ENCODE measurements around the gene TNN. TPM values are rescaled to one million over a fixed set of nuclear protein-coding genes. Genes with fewer than 3 reads are reported as not detected.

TNN gene
- total RNA-seq, 1 experiment from 2014 or later = not detected

DNA sequence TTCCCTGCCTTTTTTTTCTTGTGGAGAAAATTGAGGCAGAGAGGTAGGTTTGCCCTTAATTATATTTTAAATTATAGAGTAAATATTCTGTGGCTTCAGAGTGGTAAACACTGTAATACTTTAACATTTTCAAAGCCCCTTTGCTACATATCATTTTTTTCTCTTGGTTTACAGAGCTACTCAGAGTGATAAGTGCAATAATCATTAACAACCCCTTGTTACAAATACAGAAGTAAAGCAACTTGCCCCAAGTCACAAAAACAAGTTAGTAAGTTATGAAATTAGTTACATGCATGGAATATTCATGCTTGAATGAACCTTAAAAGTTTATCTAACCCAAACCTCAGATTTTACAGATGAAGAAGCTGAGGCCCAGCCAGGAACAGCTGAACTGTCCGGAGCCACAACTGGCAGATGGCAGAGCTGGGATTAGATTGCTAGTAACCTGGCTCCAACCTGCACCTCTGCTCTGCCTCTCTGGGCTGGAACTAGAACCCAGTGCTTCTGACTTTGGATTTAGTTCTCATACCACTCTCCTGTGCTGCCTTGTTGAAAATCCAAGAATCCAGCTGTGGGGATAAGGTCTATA, 48.7 kb downstream of the TNN start:
- no peak for DNase-seq (ENCODE audit: low read depth)

DNA sequence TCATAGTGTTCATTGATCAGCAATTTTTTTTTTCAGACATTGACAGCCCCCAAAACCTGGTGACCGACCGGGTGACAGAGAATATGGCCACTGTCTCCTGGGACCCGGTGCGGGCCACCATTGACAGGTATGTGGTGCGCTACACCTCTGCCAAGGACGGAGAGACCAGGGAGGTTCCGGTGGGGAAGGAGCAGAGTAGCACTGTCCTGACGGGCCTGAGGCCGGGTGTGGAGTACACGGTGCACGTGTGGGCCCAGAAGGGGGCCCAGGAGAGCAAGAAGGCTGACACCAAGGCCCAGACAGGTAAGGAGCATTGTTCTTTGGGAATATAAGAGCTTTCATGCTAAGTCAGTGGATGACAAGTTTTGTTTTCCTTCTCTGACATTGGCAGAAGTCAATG, 49.3 kb downstream of the TNN start:
- DNase-seq (ENCODE audit: low read depth) = no peak

DNA sequence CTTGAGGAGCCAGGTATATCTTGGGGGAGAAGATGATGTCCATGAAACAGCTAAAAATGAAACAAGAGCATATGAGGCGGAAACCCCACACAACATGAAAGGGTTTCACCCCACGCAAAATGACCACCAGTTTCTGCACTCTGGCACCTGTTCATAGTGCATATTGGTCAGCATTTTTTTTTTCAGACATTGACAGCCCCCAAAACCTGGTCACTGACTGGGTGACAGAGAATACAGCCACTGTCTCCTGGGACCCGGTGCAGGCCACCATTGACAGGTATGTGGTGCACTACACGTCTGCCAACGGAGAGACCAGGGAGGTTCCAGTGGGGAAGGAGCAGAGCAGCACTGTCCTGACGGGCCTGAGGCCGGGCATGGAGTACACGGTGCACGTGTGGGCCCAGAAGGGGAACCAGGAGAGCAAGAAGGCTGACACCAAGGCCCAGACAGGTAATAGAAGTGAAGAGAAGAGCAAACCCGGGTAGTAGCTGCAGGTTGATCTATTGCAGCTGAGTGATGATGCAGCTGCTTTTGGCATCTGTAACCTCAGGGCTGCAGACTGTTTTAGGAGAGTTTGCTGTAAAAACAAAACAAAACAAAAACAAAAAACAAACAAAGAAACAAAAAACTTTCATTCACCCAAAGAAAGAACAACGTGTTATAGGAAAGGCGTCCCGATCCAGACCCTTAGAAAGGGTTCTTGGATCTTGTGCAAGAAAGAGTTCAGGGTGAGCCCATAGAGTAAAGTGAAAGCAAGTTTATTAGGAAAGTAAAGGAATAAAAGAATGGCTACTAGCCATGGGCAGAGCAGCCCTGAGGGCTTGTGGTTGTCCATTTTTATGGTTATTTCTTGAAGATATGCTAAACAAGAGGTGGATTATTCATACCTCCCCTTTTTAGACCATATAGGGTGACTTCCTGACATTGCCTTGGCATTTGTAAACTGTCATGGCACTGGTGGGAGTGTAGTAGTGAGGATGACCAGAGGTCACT, 51.0 kb downstream of the TNN start:
- DNase-seq (ENCODE audit: low read depth) = no peak

DNA sequence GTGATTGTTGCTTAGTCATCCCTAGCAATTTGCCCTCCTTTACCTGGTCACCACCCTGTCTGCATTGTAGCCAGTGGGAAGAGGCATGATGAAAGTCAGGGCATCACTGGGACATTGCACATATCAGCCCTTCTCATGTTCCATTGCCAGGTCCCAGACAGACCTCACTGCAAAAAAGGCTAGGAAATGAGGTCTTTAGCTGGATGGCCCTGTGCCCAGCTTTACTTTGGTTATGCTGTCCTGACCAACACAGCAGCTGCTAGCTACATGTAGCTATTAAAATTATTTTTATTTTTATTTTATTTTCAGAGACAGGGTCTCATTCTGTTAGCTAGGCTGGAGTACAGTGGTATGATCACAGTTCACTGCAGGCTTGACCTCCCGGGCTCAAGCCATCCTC, 52.9 kb downstream of the TNN start:
- no peak for DNase-seq (ENCODE audit: low read depth)

DNA sequence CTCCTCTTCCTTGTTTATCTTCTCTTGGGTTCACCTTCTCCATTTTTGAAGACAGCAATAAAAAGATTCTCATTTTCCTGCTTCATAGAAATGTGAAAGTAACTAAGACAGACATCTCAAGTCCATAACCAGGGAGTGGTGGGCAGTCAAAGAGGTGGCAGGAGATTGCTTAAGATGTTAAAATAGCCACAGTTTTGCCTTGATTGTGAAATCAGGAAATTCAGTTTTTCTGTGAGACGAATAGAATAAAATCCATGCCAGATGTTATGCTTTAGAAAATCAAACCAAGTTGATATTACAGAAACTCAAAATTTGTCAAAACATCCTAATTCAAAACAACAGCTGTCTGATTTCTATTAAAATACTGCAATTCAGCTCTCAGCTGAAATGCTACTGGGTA, 57.2 kb downstream of the TNN start:
- DNase-seq (ENCODE audit: low read depth) = no peak

DNA sequence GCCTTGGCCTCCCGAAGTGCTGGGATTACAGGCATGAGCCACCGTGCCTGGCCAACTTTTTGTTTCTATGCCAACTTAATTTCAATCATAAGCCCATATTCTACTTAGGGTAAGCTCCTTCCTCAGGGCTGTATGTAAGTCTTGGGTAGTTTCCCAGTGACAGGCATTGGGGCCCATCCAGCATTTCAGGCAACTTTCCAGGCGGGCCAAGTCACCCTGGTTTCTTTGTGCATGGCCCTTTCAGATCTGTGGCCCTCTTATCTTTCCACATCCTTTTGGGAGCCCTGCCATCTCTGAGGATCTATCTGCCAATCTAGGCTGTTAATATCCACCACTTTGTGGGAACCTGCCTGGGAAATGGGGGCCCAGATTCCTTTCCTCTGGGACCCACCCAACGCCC, 58.7 kb downstream of the TNN start:
- DNase-seq (ENCODE audit: low read depth) = peak; percentile 48

DNA sequence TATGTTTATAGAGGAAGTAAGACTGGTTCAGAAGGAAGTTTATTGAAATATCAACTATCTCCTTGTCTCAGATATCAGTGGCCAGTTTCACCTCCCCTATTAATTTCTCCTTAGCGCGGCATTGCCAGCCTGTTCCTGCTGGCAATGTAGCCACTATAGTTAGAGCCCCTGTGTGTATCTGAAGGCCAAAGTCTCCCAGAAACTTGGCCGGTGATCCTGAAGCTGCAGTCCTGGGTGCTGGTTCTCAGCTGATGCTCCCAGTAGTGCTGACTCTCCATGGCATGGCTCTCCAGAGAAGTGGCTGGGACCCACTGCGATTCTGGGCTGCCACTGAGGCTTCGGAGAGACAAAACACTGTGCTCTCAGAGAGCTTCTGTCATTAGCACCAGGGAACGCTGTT, 59.9 kb downstream of the TNN start:
- no peak for DNase-seq (ENCODE audit: low read depth)

DNA sequence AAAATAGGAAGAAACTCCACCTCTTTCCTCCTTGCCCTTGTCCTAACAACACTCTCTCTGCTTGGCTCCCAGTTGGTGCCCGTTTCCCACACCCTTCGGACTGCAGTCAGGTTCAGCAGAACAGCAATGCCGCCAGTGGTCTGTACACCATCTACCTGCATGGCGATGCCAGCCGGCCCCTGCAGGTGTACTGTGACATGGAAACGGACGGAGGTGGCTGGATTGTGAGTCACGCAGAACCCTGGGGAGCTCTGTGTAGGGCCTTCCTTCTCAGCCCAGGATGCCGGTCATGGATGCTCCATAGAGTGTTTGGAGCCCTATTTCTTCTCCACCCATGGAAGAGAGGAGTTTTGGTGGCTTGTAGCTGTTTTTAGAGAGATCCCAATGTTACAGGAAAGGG, 60.9 kb downstream of the TNN start:
- DNase-seq (ENCODE audit: low read depth) = no peak

DNA sequence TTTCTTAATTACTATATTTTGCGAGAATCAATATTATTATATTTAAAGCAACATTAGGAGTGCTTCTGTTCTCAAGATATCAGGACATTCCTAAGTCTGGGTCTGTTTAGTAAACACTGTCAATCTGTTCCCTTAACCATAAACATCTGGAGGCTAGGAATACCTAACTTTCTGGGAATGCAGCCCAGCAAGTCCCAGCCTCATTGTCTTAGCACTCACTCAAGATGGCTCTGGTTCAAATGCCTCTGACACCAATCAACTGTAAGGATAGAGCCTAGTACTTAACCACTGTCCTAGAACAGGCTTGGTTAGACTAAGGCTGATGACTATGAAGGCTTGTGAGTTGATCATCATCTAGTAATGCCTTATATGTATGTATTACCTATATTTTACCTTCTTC, 61.5 kb downstream of the TNN start:
- DNase-seq (ENCODE audit: low read depth) = peak; percentile 49

DNA sequence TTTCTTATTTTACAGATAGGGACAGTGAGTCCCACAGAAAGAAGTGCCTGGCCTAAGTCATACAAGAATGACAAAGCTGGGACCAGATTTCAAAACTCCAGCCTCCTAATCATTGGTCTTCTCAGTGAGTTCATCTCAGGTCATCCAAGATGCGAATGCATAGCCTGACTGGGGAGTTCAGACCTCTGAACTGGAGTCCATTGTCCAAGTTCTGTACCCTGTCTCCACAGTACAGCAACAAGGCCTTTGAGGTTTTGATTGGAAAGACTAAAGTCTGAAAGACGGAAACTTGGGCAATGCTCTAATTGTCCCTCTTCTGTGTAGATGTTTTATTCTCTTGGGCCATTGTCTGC, 62.0 kb downstream of the TNN start:
- no peak for DNase-seq (ENCODE audit: low read depth)

DNA sequence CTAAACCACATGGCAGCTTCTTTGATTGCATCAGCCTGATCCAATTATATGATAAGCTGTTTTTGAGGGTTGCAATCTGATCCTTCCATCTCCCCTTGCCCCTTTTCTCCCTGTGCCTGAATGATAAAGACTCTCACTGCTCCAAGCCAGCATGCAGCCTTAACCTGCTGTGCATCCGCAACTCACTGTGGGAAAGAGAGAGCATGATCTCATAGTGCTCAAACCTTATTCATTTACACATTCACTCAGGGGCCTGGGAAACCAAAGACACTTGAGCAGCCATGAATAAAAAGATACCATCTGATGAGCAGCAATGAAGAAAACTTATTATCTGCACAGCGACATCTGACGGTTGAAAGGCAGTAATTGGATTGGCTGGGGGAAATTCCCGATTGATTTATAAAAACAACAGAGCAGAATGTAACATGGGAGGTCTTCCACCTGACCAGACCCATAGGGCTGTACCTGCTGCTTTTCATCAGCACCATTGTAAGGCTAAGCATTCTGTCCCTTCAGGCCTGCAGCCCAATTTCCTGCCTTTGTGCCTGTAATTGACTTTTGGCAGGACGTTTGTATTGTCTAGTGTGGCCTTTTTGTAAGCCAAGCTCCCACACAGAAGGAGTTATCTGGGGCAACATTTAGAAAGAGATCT, 62.5 kb downstream of the TNN start:
- no peak for DNase-seq (ENCODE audit: low read depth)

DNA sequence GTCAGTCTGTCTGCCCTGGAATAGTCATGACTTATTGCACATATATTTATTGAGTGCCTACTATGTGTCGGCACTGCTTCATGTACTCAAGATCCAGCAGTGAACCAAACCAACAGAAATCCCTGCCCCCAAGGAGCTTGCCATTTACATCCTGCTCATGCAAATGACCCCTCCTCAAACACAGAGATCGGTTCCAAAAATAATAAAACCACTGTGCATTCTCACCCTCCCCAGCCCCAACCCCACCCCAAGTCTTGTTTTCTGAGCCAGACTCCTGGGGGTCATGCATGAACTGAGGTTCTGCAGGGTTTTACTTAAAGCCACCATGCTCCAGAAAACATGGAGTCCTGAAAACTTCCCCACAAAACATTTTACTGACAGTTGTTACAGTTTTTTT, 63.0 kb downstream of the TNN start:
- DNase-seq (ENCODE audit: low read depth) = no peak

DNA sequence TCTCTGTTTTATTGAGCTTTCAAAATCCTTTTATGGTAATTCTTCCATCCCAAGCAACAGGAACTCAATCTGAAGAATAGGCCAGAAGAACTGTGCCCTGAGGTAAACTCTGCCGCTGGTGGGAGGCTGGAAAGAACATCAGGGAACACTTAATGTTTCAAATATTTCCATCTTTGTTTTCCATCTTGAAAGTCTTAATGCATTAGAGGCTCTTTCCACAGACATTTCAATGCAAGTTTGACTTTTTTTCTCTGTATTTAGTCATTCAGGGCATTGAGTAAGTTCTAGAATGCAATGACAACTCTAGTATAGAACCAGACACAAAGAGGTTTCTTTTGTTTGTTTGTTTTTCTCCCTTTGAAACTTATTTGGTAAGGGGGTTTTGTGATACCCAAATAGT, 63.5 kb downstream of the TNN start:
- no peak for DNase-seq (ENCODE audit: low read depth)

DNA sequence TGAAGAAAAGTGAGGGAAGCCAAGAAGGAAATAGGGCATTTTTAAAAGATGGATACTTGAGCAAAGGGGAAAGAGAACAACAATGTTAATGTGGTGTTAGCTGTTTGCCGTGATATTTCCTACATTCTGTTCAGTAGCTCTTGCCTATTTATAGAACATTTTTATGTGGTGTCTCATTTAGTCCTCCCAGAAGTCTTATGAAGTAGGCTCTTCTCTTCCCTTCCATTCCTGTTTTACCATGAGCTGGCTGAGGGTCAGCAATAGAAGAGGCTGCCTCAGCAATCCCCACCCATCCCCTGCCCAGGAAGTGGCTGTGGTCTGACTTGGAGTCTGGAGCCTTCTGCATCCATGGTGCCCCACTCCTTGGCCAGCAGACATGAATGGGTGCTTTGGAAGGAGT, 64.8 kb downstream of the TNN start:
- DNase-seq (ENCODE audit: low read depth) = peak; percentile 57

DNA sequence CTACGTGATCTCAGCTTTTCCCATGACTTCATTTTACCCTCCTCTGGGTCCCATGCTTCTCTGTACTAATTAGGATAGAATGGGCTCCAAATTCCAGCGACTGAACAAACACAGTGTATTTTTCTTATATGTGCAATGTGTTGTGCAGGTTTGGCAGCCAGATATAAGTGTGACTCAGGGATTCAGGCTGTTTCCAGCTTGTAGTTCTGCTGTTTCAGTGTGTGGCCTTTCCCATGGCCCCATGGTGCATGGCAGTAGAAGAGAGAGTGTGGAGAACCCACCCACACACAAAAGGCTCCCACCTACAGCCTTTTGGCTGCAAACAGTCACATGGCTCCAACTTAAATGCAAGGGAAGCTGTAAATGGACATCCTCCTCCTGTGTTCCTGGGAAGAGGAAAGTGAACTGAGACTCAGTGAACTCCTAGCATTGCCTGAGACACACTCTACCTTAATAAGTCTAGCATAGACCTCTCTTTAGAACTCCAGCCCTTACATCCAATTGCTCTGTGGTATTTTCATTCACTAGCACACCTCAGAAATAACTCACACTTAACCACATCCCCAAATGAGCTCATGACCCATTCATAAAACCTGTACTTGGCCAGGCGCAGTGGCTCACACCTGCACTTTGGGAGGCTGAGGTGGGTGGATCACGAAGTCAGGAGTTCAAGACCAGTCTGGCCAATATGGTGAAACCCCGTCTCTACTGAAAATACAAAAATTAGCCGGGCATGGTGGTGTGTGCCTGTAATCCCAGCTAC, 66.2 kb downstream of the TNN start:
- no peak for DNase-seq (ENCODE audit: low read depth)

DNA sequence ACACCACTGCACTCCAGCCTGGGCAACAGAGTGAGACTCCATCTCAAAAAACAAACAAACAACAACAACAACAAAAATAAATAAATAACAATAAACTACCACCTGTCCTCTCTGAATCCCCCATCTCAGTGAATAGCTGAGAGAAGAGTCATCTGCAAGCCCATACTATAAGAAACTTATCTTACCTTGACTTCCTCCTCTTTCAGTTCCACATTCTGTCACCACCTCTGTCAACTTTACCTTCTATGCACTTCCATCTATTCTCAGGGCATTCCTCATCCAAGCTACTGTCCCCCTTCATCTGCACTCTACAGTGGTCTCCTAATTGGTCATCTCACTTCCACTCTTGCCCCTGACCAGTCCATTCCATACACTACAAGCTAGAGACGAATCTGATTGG, 66.9 kb downstream of the TNN start:
- no peak for DNase-seq (ENCODE audit: low read depth)

DNA sequence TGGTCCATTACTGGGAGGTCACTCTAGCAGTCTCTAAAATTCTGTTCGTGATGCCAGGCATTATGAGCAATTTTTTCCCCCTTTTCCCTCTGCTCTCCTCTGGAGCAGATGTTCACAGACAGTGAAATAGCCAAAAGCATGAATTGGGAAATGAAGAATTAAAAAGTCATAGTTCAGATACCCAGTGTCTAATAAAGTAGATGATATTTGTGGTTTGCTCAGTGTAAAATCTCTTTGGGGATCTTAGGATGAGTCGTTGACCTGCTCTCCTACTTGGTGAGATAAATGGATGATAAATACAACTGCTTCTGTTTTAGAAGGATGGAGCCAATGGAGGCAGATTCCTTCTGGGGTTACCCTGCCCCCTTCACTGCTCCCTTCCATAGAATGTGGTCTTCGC, 68.6 kb downstream of the TNN start:
- DNase-seq (ENCODE audit: low read depth) = no peak

DNA sequence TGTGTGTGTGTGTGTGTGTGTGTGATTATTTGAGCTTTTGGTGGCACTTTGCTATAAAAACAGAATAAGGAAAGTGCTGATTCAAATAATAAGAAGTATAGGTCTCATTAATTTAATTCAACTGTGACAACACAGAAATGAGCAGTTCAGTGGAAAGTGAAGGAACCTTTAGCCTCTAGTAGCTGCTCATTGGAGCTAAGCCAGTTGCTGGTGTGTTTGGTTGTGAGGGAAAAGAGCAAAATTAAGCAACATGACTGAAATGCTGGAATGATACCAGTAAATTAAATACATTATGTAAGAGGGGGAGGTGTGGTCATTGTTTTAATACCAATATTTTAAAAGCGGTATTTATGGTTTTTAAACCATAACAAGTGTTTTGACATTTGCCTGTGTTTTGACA, 69.7 kb downstream of the TNN start:
- no peak for DNase-seq (ENCODE audit: low read depth)

DNA sequence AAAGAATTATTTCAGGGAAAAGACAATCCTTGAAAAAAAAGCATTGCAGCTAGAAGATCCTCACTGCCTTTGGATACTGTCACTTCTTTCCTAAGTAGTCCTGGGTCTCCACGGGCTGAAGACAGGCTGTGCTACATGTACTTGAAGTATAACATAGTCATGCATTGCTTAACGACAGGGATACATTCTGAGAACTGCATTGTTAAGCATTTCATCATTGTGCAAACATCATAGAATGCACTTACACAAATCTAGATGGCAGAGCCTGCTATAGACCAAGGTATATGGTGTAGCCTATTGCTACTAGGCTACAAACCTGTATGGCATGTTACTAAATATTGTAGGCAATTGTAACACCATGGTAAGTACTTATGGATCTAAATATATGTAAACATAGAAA, 70.9 kb downstream of the TNN start:
- no peak for DNase-seq (ENCODE audit: low read depth)

DNA sequence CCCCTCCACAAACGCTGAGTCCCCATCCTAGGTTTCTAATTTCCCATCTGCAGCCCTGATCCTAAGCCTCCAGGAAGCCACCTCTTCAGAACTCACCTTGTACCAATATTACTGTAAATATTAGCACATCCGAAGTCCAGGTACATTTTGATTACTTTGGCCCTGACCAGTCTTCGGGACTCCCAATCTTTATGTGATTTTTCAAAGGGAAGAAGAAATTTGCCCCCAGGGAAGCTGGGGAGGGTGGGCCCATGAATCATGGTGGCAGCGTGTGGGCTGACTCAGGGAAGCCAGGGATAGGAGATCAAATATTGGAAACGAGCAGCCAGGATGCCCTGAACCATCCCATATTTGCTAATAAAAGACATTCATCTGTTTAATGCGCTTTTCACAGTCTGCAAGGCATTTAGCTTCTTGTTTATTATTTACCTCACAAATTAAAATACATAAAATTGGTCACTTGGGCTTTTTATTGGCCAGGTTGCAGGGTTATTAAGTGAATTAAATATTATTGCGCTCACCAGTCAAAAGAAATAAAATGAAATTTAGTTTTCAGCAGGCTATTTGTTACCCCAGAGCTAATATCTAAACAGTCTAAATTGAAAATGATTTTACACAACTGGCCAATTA, 78.4 kb downstream of the TNN start:
- peak; percentile 47 for DNase-seq (ENCODE audit: low read depth)

DNA sequence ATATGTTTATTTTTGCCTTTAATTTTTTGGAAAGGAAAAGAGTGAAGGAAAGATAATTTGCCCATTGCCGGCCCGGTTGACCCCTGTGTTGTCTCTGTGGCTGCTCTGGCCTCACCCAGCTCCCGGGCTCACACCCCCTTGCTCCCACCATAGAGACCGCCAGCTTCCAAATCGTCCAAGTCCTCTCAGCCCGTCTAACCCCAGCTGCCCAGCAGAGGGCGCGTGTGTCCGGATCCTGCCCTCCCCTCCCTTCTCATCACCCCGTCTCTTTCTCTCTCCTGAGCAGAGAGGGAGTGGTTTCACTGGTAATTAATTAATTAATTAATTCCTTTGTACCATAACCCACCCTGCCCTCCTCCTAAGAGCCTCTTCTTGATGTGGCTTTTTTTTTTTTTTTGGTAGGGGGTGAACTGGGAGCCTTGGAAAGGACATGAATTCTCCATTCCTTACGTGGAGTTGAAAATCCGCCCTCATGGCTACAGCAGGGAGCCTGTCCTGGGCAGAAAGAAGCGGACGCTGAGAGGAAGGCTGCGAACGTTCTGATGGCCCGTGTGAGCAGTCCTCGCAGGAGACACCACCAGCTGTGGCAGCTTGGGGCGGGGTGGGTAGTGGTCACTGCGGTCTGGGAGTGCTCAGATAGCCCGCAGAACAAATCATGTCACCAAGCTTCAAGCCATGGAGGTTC, 79.0 kb downstream of the TNN start:
- DNase-seq (ENCODE audit: low read depth) = peak; percentile 49
